Fibroblast of lung (primary cell): ENCODE measurements around the gene NFE2L3. TPM values are rescaled to one million over a fixed set of nuclear protein-coding genes. Genes with fewer than 3 reads are reported as not detected.
"Not testable (repeated sequence)": the region's sequence is repeated elsewhere in the genome, so short reads cannot be mapped to it uniquely, and the experiment has no call there.

Experiments
- DNase-seq, 2 donors: peaks; one replicate each; pipeline versions ENCODE4 v3.0.0 to v3.0.0-alpha.2; 2010; ENCODE audit warnings: low read depth in 2 of 2
- H2AFZ ChIP-seq: 2 replicates; pipeline ENCODE4 v1.5.1; 2012; ENCODE audit warnings: low read length, control low read depth, inconsistent platforms
- H3K27ac ChIP-seq: 2 replicates; pipeline ENCODE4 v1.5.1; 2011; ENCODE audit warnings: low read length, control low read depth; ENCODE audit not compliant: insufficient read depth
- H3K27me3 ChIP-seq: 2 replicates; pipeline ENCODE4 v1.5.1; 2011; ENCODE audit warnings: mild to moderate bottlenecking, low read length; ENCODE audit not compliant: control insufficient read depth, insufficient read depth
- H3K36me3 ChIP-seq: 2 replicates; pipeline ENCODE4 v1.5.1; 2011; ENCODE audit warnings: low read length; ENCODE audit not compliant: control insufficient read depth, insufficient read depth
- H3K4me1 ChIP-seq: 2 replicates; pipeline ENCODE4 v1.5.1; 2011; ENCODE audit warnings: low read length; ENCODE audit not compliant: control insufficient read depth, insufficient read depth; ENCODE audit errors: extremely low read depth
- H3K4me2 ChIP-seq: 2 replicates; pipeline ENCODE4 v1.5.1; 2011; ENCODE audit warnings: low read length, control low read depth; ENCODE audit not compliant: insufficient read depth; ENCODE audit errors: extremely low read depth
- H3K4me3 ChIP-seq, 4 experiments: fragments of 200-600 bp in 1 of 4; sonication (generic) in 1 of 4; replicated peaks in 1 of 4; 2 replicates each; pipeline ENCODE4 v1.5.1; 2011 to 2016; ENCODE audit warnings: low read length in 4 of 4, low read depth in 3 of 4, mild to moderate bottlenecking in 3 of 4, control low read depth in 2 of 4, inconsistent platforms in 1 of 4, mixed read lengths in 1 of 4; ENCODE audit not compliant: insufficient read depth in 1 of 4; ENCODE audit errors: control extremely low read depth in 1 of 4
- H3K79me2 ChIP-seq: 2 replicates; pipeline ENCODE4 v1.5.1; 2012; ENCODE audit warnings: mild to moderate bottlenecking, low read length, inconsistent platforms; ENCODE audit not compliant: control insufficient read depth, insufficient read depth
- H3K9ac ChIP-seq: 2 replicates; pipeline ENCODE4 v1.5.1; 2011; ENCODE audit warnings: mild to moderate bottlenecking, low read length, control low read depth; ENCODE audit not compliant: insufficient read depth
- H3K9me3 ChIP-seq: 2 replicates; pipeline ENCODE4 v1.5.1; 2012; ENCODE audit warnings: low read depth, low read length; ENCODE audit not compliant: control insufficient read depth, insufficient read depth
- H4K20me1 ChIP-seq: 2 replicates; pipeline ENCODE4 v1.5.1; 2011; ENCODE audit warnings: low read length; ENCODE audit not compliant: control insufficient read depth, insufficient read depth; ENCODE audit errors: extremely low read depth
- CTCF ChIP-seq, 2 donors: IDR thresholded peaks in 1 of 2; conservative IDR thresholded peaks in 1 of 2; 1 replicate in 1 of 2; 2 replicates in 1 of 2; pipeline ENCODE4 v1.5.1; 2011 to 2012; ENCODE audit warnings: low read length in 2 of 2, control low read depth in 1 of 2, inconsistent platforms in 1 of 2, low read depth in 1 of 2, mild to moderate bottlenecking in 1 of 2
- EZH2 ChIP-seq: IDR thresholded peaks from 2 replicates; pipeline ENCODE4 v1.5.1; 2012; ENCODE audit warnings: low read length, control low read depth, mild to moderate bottlenecking; ENCODE audit errors: missing control alignments
- polyA plus RNA-seq, 2 donors: library from polyadenylated mRNA; depleted of rRNA in 1 of 2; stranded (reverse) in 1 of 2; unstranded in 1 of 2; fragments of >200 nt; gene quantifications; 2 replicates each; pipeline ENCODE4 v1.2.1, GENCODE V29; 2011 to 2012; ENCODE audit warnings: missing spikeins in 1 of 2
- total RNA-seq: library from RNA; depleted of rRNA; stranded (reverse); fragments of >200 nt; gene quantifications from 2 replicates; pipeline ENCODE4 v1.2.1, GENCODE V29; 2014

Gene NFE2L3
- total and polyA plus RNA-seq, 2 donors (not counting 1 experiment from before 2014, with no cell fraction given), result 5.3 to 9.1 TPM

- Histone ChIP-seq H3K9ac (no peak overlapping the region), H3K27ac (no peak overlapping the region), H3K9me3 (no peaks in the 10 kb centered on the region), H3K79me2 (no peaks in the 10 kb centered on the region), H3K27me3 (no peaks in the 10 kb centered on the region), H2AFZ (no peak overlapping the region), H4K20me1 (no peaks in the 10 kb centered on the region), H3K36me3 (no peaks in the 10 kb centered on the region), H3K4me2 (no peak overlapping the region), H3K4me3 (no peak overlapping the region), H3K4me1 (no peaks in the 10 kb centered on the region)
- DNase-seq, result no peak
- no peak for TF ChIP-seq CTCF (conservative IDR thresholded peaks at IDR 0.05 in 1 of 2, IDR thresholded peaks at IDR 0.05 in 1 of 2; ENCODE audit: low read depth in 1 of 2, low read length in 2 of 2)
- TF ChIP-seq EZH2, result no peak
Observed at GRCh38 chr7:26172048-26172447, 20.1 kb downstream of the NFE2L3 start.

- not testable (repeated sequence) for H3K4me1 ChIP-seq, H3K9me3 ChIP-seq, H4K20me1 ChIP-seq, H3K4me2 ChIP-seq, H3K9ac ChIP-seq, H3K27ac ChIP-seq, H3K79me2 ChIP-seq, H3K27me3 ChIP-seq, H2AFZ ChIP-seq, DNase-seq, H3K4me3 ChIP-seq, H3K36me3 ChIP-seq
Observed at GRCh38 chr7:26175903-26176302, 23.9 kb downstream of the NFE2L3 start.

GRCh38 chr7:26176696-26177095 is 24.7 kb downstream of the NFE2L3 start:
- H2AFZ ChIP-seq, H3K4me2 ChIP-seq, H3K4me1 ChIP-seq, H3K27ac ChIP-seq, H3K9ac ChIP-seq, H3K79me2 ChIP-seq, DNase-seq, H4K20me1 ChIP-seq, H3K27me3 ChIP-seq, H3K4me3 ChIP-seq, H3K36me3 ChIP-seq, H3K9me3 ChIP-seq: not testable (repeated sequence)

- H2AFZ ChIP-seq, H3K4me3 ChIP-seq, H3K27ac ChIP-seq, H3K36me3 ChIP-seq, H3K9me3 ChIP-seq, H3K9ac ChIP-seq, H3K79me2 ChIP-seq, DNase-seq, H4K20me1 ChIP-seq, H3K27me3 ChIP-seq, H3K4me1 ChIP-seq, H3K4me2 ChIP-seq: not testable (repeated sequence)
Observed at GRCh38 chr7:26177269-26177668, 25.3 kb downstream of the NFE2L3 start.
